ENCODE data around the gene USF3.

USF3 gene

GRCh38 chr3:113698213-113698742, 1.8 kb upstream of the USF3 start:
- DNase-seq (ENCODE audit: low read depth in 2 of 2): no peak

- no peak for DNase-seq (ENCODE audit: low read depth in 2 of 2)
These were observed 1.2 kb upstream of the USF3 start for GRCh38 chr3:113697500-113698090.

- peak; percentile 98 to 99 for DNase-seq (ENCODE audit: low read depth in 2 of 2)
These were observed 437 bp upstream of the USF3 start for GRCh38 chr3:113696658-113697499.

GRCh38 chr3:113695431-113695785, 1.0 kb downstream of the USF3 start:
- no peak for DNase-seq (ENCODE audit: low read depth in 2 of 2)

GRCh38 chr3:113690482-113690881, 6.0 kb downstream of the USF3 start:
- DNase-seq (ENCODE audit: low read depth in 2 of 2): no peak

- no peak for DNase-seq (ENCODE audit: low read depth in 2 of 2)
These were observed 10.3 kb downstream of the USF3 start for GRCh38 chr3:113685956-113686721.

GRCh38 chr3:113685124-113685523, 11.3 kb downstream of the USF3 start:
- no peak for DNase-seq (ENCODE audit: low read depth in 2 of 2)

GRCh38 chr3:113684271-113684819, 12.1 kb downstream of the USF3 start:
- no peak for DNase-seq (ENCODE audit: low read depth in 2 of 2)

GRCh38 chr3:113678773-113679172, 17.7 kb downstream of the USF3 start:
- no peak for DNase-seq (ENCODE audit: low read depth in 2 of 2)

GRCh38 chr3:113677737-113678136, 18.7 kb downstream of the USF3 start:
- no peak for DNase-seq (ENCODE audit: low read depth in 2 of 2)

GRCh38 chr3:113676261-113676660, 20.2 kb downstream of the USF3 start:
- DNase-seq (ENCODE audit: low read depth in 2 of 2): no peak

- DNase-seq (ENCODE audit: low read depth in 2 of 2): no peak
These were observed 22.8 kb downstream of the USF3 start for GRCh38 chr3:113673593-113673992.

- no peak for DNase-seq (ENCODE audit: low read depth in 2 of 2)
These were observed 28.4 kb downstream of the USF3 start for GRCh38 chr3:113668015-113668414.

- no peak for DNase-seq (ENCODE audit: low read depth in 2 of 2)
These were observed 31.8 kb downstream of the USF3 start for GRCh38 chr3:113664523-113665094.

GRCh38 chr3:113663761-113664160, 32.7 kb downstream of the USF3 start:
- no peak for DNase-seq (ENCODE audit: low read depth in 2 of 2)

GRCh38 chr3:113663324-113663750, 33.1 kb downstream of the USF3 start:
- no peak for DNase-seq (ENCODE audit: low read depth in 2 of 2)

GRCh38 chr3:113662824-113663223, 33.6 kb downstream of the USF3 start:
- DNase-seq (ENCODE audit: low read depth in 2 of 2): no peak

GRCh38 chr3:113660896-113661295, 35.5 kb downstream of the USF3 start:
- DNase-seq (ENCODE audit: low read depth in 2 of 2): no peak

- no peak for DNase-seq (ENCODE audit: low read depth in 2 of 2)
These were observed 36.0 kb downstream of the USF3 start for GRCh38 chr3:113660458-113660857.

- DNase-seq (ENCODE audit: low read depth in 2 of 2): no peak
These were observed 36.4 kb downstream of the USF3 start for GRCh38 chr3:113659996-113660395.

- DNase-seq (ENCODE audit: low read depth in 2 of 2): no peak
These were observed 37.3 kb downstream of the USF3 start for GRCh38 chr3:113659101-113659541.

GRCh38 chr3:113658107-113658506, 38.3 kb downstream of the USF3 start:
- no peak for DNase-seq (ENCODE audit: low read depth in 2 of 2)

All from stimulated activated CD8-positive, alpha-beta memory T cell treated with anti-CD3 and anti-CD28 coated beads, Interleukin-15, amount 100 ng/mL, for 48 hours (primary cell).